HCT116 (cell line): ENCODE data around the gene RGS7. TPM values are rescaled to one million over a fixed set of nuclear protein-coding genes. Genes with fewer than 3 reads are reported as not detected.

Source experiments
- ATAC-seq: fragments of 200-7000 bp; cut with Tn5 transposase; 2 replicates; pipeline ENCODE4 v1.9.1; 2020; ENCODE audit warnings: mild to moderate bottlenecking, moderate library complexity
- BruUV-seq: library from RNA; stranded (reverse); fragments of 400-500 nt; replicated peaks from 2 replicates; lab custom pipeline; 2021; lab: Mats Ljungman, UMichigan
- CTCF ChIA-PET: fragments of 300-600 bp; sonication (Branson Sonifier 250); formaldehyde crosslinking; loops from one replicate; lab custom pipeline; 2021; ENCODE audit warnings: antibody characterized with exemption; lab: Charles Lee
- POLR2A ChIA-PET: fragments of 300-600, 350-600 bp; sonication (Branson Sonifier 250); formaldehyde crosslinking; loops from one replicate; lab custom pipeline; 2021; ENCODE audit warnings: antibody characterized with exemption; lab: Charles Lee
- RAD21 ChIA-PET, 2 experiments: fragments of 300-600 bp; sonication (Branson Sonifier 250); formaldehyde crosslinking; loops; one replicate each; lab custom pipeline; 2023; ENCODE audit warnings: low total read pairs in 2 of 2; ENCODE audit not compliant: uncharacterized antibody in 2 of 2, unreplicated experiment in 2 of 2, low non-redundant PET in 1 of 2; lab: Charles Lee
- DNase-seq: peaks from one replicate; pipeline ENCODE4 v3.0.0-alpha.2; 2010; ENCODE audit warnings: low read depth, low spot score
- H2AFZ ChIP-seq: fragments of 200-600 bp; shearing (Covaris generic), sonication (generic); 2 replicates; pipeline ENCODE4 v1.6.1; 2017; ENCODE audit warnings: low read depth, mixed run types, mixed read lengths, antibody characterized with exemption, low read length; ENCODE audit not compliant: poor library complexity, severe bottlenecking
- H3K27ac ChIP-seq: 2 replicates; pipeline ENCODE4 v1.5.1; 2012; ENCODE audit warnings: low read depth, low read length
- H3K27me3 ChIP-seq: fragments of 200-600 bp; sonication (generic); 2 replicates; pipeline ENCODE4 v1.6.1; 2016; ENCODE audit warnings: mixed run types, low read length, mixed read lengths; ENCODE audit not compliant: insufficient read depth
- H3K36me3 ChIP-seq, 2 experiments: fragments of 200-500 bp in 1 of 2; fragments of 200-600 bp in 1 of 2; sonication (Bioruptor generic) in 1 of 2; sonication (generic) in 1 of 2; 2 replicates each; pipeline versions ENCODE4 v1.5.1 to v1.6.1; 2014 to 2016; ENCODE audit warnings: low read length in 2 of 2, inconsistent platforms in 1 of 2, mixed read lengths in 1 of 2, mixed run types in 1 of 2; ENCODE audit not compliant: insufficient read depth in 2 of 2, control insufficient read depth in 1 of 2
- H3K4me1 ChIP-seq, 2 experiments: fragments of 200-600 bp in 1 of 2; sonication (generic) in 1 of 2; 2 replicates each; pipeline versions ENCODE4 v1.5.1 to v1.6.1; 2012 to 2017; ENCODE audit warnings: low read length in 2 of 2, inconsistent platforms in 1 of 2, mild to moderate bottlenecking in 1 of 2, mixed read lengths in 1 of 2, mixed run types in 1 of 2, moderate library complexity in 1 of 2; ENCODE audit not compliant: insufficient read depth in 2 of 2, control insufficient read depth in 1 of 2
- H3K4me2 ChIP-seq: fragments of 200-600 bp; sonication (generic); 2 replicates; pipeline ENCODE4 v1.6.1; 2017; ENCODE audit warnings: mixed run types, low read length, mixed read lengths
- H3K4me3 ChIP-seq, 2 experiments: fragments of 200-600 bp in 1 of 2; sonication (generic) in 1 of 2; replicated peaks in 1 of 2; 2 replicates each; pipeline ENCODE4 v1.5.1; 2011 to 2016; ENCODE audit warnings: low read length in 2 of 2, control low read depth in 1 of 2, low read depth in 1 of 2, mild to moderate bottlenecking in 1 of 2, mixed read lengths in 1 of 2, mixed run types in 1 of 2
- H3K79me2 ChIP-seq: fragments of 200-600 bp; sonication (generic); 2 replicates; pipeline ENCODE4 v1.6.1; 2017; ENCODE audit warnings: mild to moderate bottlenecking, mixed run types, low read length, moderate library complexity, mixed read lengths; ENCODE audit not compliant: insufficient read depth
- H3K9ac ChIP-seq: fragments of 200-600 bp; sonication (generic); 2 replicates; pipeline ENCODE4 v1.6.1; 2016; ENCODE audit warnings: low read length, mixed read lengths
- H3K9me2 ChIP-seq: fragments of 200-600 bp; sonication (generic), shearing (Covaris generic); 2 replicates; pipeline ENCODE4 v1.6.1; 2017; ENCODE audit warnings: mixed run types, mild to moderate bottlenecking, moderate library complexity; ENCODE audit not compliant: insufficient read depth
- H3K9me3 ChIP-seq, 2 experiments: fragments of 200-500 bp in 1 of 2; fragments of 200-600 bp in 1 of 2; sonication (Bioruptor generic) in 1 of 2; sonication (generic) in 1 of 2; 2 replicates each; pipeline ENCODE4 v1.6.1; 2014 to 2017; ENCODE audit warnings: low read length in 2 of 2, mixed read lengths in 2 of 2, inconsistent platforms in 1 of 2, low read depth in 1 of 2, mild to moderate bottlenecking in 1 of 2, mixed run types in 1 of 2, moderate library complexity in 1 of 2; ENCODE audit not compliant: control insufficient read depth in 1 of 2, insufficient read depth in 1 of 2
- H4K20me1 ChIP-seq: fragments of 200-600 bp; sonication (generic), shearing (Covaris generic); 2 replicates; pipeline ENCODE4 v1.6.1; 2017; ENCODE audit warnings: mixed run types, mild to moderate bottlenecking, moderate library complexity; ENCODE audit not compliant: insufficient read depth
- CEBPB ChIP-seq: IDR thresholded peaks from 2 replicates; pipeline ENCODE4 v1.6.1; 2012; ENCODE audit warnings: low read depth
- CTCF ChIP-seq, 3 experiments: fragments of 200-600 bp in 1 of 3; sonication (generic) in 1 of 3; IDR thresholded peaks in 2 of 3; conservative IDR thresholded peaks in 1 of 3; 2 replicates each; pipeline ENCODE4 v1.5.1; 2012 to 2017; ENCODE audit warnings: low read depth in 2 of 3, low read length in 2 of 3, antibody characterized with exemption in 1 of 3, borderline replicate concordance in 1 of 3, control low read depth in 1 of 3, mild to moderate bottlenecking in 1 of 3, mixed read lengths in 1 of 3, mixed run types in 1 of 3, moderate library complexity in 1 of 3; ENCODE audit not compliant: insufficient read depth in 1 of 3
- EZH2 ChIP-seq: fragments of 200-600 bp; sonication (generic); IDR thresholded peaks from 2 replicates; pipeline ENCODE4 v1.6.1; 2017; ENCODE audit warnings: antibody characterized with exemption, mixed run types
- FOSL1 ChIP-seq: IDR thresholded peaks from 2 replicates; pipeline ENCODE4 v1.6.1; 2012; ENCODE audit warnings: low read depth
- JUND ChIP-seq: IDR thresholded peaks from 2 replicates; pipeline ENCODE4 v1.6.1; 2012
- MAX ChIP-seq: IDR thresholded peaks from 2 replicates; pipeline ENCODE4 v1.6.1; 2012
- POLR2A ChIP-seq: IDR thresholded peaks from 2 replicates; pipeline ENCODE4 v1.7.0; 2011; ENCODE audit warnings: borderline replicate concordance; ENCODE audit not compliant: insufficient read depth, insufficient read length; ENCODE audit errors: extremely low read depth
- RAD21 ChIP-seq: IDR thresholded peaks from 2 replicates; pipeline ENCODE4 v1.6.1; 2012; ENCODE audit warnings: low read depth, mild to moderate bottlenecking
- SIN3A ChIP-seq: IDR thresholded peaks from 2 replicates; pipeline ENCODE4 v1.6.1; 2012; ENCODE audit warnings: low read depth
- SP1 ChIP-seq: IDR thresholded peaks from 2 replicates; pipeline ENCODE4 v1.6.1; 2012; ENCODE audit warnings: low read depth
- SRF ChIP-seq: IDR thresholded peaks from 2 replicates; pipeline ENCODE4 v1.6.1; 2012; ENCODE audit warnings: low read depth
- TCF7L2 ChIP-seq: IDR thresholded peaks from 2 replicates; pipeline ENCODE4 v1.7.0; 2011; ENCODE audit warnings: borderline replicate concordance, inconsistent platforms; ENCODE audit not compliant: insufficient read depth, insufficient read length; ENCODE audit errors: extremely low read depth
- YY1 ChIP-seq: IDR thresholded peaks from 2 replicates; pipeline ENCODE4 v1.6.1; 2011; ENCODE audit warnings: low read length, low read depth, moderate library complexity, mild to moderate bottlenecking; ENCODE audit not compliant: insufficient replicate concordance; ENCODE audit errors: extremely low read depth
- ZBTB33 ChIP-seq: IDR thresholded peaks from 2 replicates; pipeline ENCODE4 v1.6.1; 2011; ENCODE audit warnings: mild to moderate bottlenecking, low read length, moderate library complexity; ENCODE audit not compliant: insufficient replicate concordance; ENCODE audit errors: extremely low read depth
- ZFX ChIP-seq: fragments of 450-650 bp; IDR thresholded peaks from 2 replicates; pipeline ENCODE4 v1.6.1; 2017
- ZNF274 ChIP-seq: fragments of 200-500 bp; sonication (Bioruptor generic); IDR thresholded peaks from 2 replicates; pipeline ENCODE4 v1.6.1; 2014; ENCODE audit warnings: mild to moderate bottlenecking, low read depth, low read length, inconsistent platforms
- intact Hi-C: fragments of 100-400 bp; cut with micrococcal nuclease; formaldehyde crosslinking; loops from 2 replicates; pipeline ENCODE4 v1.10.0; 2022
- total RNA-seq: library from RNA; stranded (reverse); gene quantifications from one replicate; pipeline ENCODE4 v1.2.1, GENCODE V29; 2021; ENCODE audit not compliant: unreplicated experiment

Gene RGS7
- total RNA-seq, 1 experiment from 2014 or later, result not detected

- TF ChIP-seq ZBTB33, result no peak
- TF ChIP-seq MAX, result no peak
- TF ChIP-seq POLR2A, result no peak
- TF ChIP-seq ZNF274, result no peak
- TF ChIP-seq SRF, result no peak
- no peak for TF ChIP-seq EZH2
Observed at GRCh38 chr1:241389400-241389799, 32.4 kb upstream of the RGS7 start (continued).

GRCh38 chr1:241387216-241387615 is 30.2 kb upstream of the RGS7 start:
- ChIA-PET RAD21 (no interaction called here), POLR2A (no interaction called here), CTCF (no interaction called here)
- intact Hi-C loops, result no loop called here
- Histone ChIP-seq H3K4me3 (no peak overlapping the region), H2AFZ (no peak overlapping the region), H3K9me3 (no peaks in the 10 kb centered on the region), H3K27me3 (no peaks in the 10 kb centered on the region), H3K4me2 (no peak overlapping the region), H3K9ac (no peak overlapping the region), H3K36me3 (no peaks in the 10 kb centered on the region), H3K79me2 (no peaks in the 10 kb centered on the region), H3K9me2 (no peaks in the 10 kb centered on the region), H3K4me1 (no peaks in the 10 kb centered on the region), H3K27ac (no peak overlapping the region), H4K20me1 (no peaks in the 10 kb centered on the region)
- no peak for DNase-seq
- BruUV-seq, result no TSS peak
- no peak for TF ChIP-seq SP1
- no peak for TF ChIP-seq CEBPB
- TF ChIP-seq SIN3A, result no peak
- TF ChIP-seq JUND, result no peak
- no peak for TF ChIP-seq CTCF (IDR thresholded peaks at IDR 0.05 in 2 of 3, conservative IDR thresholded peaks at IDR 0.05 in 1 of 3; ENCODE audit: borderline replicate concordance in 1 of 3, insufficient read depth in 1 of 3, low read depth in 2 of 3, low read length in 2 of 3)
- no peak for TF ChIP-seq YY1
- TF ChIP-seq FOSL1, result no peak
- TF ChIP-seq MAX, result no peak
- no peak for TF ChIP-seq TCF7L2
- no peak for TF ChIP-seq POLR2A
- no peak for TF ChIP-seq ZFX
- no peak for TF ChIP-seq ZBTB33
- no peak for TF ChIP-seq ZNF274
- no peak for TF ChIP-seq RAD21
- no peak for TF ChIP-seq EZH2
- ATAC-seq, result no peak
